OCI-M2 (cell line): ENCODE data around the gene IQCH.
"Not testable (repeated sequence)": the region's sequence is repeated elsewhere in the genome, so short reads cannot be mapped to it uniquely, and the experiment has no call there.

Experiments used
- DNase-seq: peaks from one replicate; lab custom pipeline; 2025; ENCODE audit not compliant: unreplicated experiment; lab: John Stamatoyannopoulos, UW

The IQCH gene

GRCh38 chr15:67244971-67245478 is 9.6 kb upstream of the IQCH start:
- DNase-seq: no peak

DNA sequence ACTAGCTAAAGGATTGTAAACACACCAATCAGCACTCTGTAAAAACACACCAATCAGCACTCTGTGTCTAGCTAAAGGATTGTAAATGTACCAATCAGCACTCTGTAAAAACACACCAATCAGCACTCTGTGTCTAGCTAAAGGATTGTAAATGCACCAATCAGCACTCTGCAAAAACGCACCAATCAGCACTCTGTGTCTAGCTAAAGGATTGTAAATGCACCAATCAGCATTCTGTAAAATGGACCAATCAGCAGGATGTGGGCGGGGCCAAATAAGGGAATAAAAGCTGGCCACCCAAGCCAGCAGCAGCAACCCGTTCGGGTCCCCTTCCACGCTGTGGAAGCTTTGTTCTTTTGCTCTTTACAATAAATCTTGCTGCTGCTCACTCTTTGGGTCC is 8.0 kb upstream of the IQCH start:
- DNase-seq: not testable (repeated sequence)

DNA sequence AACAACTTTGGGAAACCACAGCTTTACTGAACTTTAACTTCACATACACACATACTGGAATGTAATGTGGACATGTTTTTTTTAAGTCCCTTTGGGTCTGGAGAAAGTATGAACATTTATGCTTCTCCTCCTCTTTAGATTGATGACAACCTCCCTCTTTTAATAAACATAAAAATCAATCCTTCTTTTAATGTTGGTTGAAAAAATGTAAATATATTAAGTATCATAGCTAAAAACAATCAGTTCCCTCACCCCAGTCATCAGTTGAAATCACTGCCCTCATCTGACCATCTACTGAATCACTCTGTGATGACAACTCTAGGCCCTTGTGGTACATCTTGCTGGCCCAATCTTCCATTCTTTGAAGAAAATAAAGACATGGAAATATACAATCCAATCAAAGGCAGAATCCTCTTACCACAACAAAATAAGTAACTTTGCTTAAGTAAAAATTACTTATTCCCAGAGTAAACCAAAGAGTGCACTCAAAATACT is 6.5 kb upstream of the IQCH start:
- no peak for DNase-seq

DNA sequence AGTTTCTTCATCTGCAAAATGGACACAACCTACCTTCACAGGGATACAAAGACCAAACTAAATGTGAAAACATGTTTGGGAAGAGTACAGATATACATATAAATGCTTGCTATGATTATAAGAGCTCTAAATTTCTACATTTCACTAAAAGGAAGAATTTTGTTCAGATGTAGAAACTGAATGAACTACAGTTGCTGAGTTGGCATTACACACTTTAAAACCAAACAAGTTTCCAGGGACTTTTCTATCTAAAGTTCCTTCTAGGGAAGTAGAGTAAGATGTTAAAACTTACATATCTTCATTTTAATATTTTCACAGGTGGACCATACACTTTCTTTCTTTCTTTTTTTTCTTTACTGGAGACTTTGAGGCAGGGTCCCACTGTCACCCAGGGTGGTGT is 4.8 kb upstream of the IQCH start:
- no peak for DNase-seq

DNA sequence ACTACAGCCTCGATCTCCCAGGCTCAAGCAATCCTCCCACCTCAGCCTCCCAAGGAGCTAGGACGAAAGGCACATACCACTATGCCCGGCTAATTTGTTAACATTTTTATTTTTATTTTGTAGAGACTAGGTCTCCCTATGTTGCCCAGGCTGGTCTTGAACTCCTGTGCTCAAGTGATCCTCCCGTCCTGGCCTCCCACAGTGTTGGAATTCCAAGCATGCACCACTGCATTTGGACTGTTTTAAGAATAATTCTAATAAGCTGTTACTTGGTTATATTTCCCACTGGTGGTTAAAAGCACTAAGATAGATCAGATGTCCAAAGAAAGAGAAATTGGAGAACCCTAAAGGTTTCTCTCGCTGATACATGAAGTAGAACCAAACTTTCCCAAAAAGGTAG is 3.3 kb upstream of the IQCH start:
- no peak for DNase-seq

DNA sequence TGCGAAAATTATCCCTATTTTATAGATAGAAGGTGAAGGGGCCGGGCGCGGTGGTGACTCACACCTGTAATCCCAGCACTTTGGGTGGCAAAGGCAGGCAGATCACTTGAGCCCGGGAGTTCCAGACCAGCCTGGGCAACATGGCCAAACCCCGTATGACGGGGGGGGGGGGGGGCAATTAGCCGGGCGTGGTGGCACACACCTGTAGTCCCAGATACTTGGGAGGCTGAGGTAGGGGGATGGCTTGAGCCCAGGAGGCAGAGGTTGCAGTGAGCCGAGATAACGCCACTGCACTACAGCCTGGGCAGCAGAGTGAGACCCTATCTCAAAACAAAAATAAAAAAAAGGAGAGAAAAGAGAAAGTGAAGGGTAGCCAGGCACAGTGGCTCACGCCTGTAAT is 1.5 kb upstream of the IQCH start:
- no peak for DNase-seq

- no peak for DNase-seq
Measured at GRCh38 chr15:67253549-67254237, 893 bp upstream of the IQCH start.

DNA sequence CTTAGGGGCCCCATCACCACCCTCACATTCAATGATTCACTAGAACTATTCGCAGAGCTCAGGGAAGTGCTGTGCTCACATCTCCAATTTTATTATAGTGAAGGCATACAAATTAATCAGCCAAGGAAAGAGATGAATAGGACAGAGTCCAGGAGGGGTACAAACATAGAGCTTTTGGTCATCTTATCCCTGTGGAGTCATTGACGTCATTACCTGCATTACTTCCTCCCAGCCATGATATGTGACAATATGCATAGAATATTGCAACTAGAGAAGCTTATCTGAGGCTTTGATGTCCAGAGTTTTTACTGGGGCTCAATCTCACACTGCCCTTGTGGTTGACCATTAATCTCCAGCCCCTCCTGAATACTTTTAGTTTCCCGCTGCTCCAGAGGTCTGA is 1.5 kb downstream of the IQCH start:
- no peak for DNase-seq

DNA sequence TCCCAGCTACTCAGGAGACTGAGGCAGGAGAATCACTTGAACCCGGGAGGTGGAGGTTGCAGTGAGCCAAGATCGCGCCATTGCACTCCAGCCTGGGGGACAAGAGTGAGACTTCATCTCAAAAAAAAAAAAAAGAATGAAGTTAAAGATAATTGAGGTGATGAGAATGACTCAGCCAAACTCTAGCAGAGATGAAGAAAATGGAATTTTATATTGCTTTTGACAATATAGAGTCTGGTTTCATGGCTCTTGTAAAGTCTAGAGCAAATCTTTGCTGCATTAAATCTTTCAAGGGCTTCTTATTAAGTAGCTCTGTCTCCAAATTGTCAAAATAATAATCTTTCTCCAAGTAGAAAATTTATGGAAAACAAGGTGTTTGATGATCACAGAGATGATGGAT is 3.8 kb downstream of the IQCH start:
- DNase-seq: not testable (repeated sequence)

- no peak for DNase-seq
Measured at GRCh38 chr15:67259379-67259778, 4.8 kb downstream of the IQCH start.

GRCh38 chr15:67259806-67260205 is 5.2 kb downstream of the IQCH start:
- no peak for DNase-seq

DNA sequence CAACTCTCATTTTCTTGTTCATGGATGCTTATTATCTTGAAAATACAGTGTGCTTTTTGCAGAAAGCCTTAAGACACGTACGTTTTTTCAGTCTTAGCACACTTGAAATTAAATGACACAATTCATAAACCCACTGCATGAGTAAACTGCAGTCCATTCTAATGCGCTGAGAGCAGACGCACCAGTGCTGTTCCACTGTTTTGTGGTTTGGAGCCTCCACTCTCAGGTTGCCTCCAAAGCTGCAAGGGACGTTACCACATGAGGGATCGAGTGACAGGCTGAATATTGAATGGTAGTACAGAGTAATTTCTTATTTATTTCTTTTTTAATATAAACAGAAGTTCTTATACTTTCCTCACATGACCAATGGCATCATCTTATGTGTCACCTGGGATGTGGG is 12.3 kb downstream of the IQCH start:
- DNase-seq: no peak

DNA sequence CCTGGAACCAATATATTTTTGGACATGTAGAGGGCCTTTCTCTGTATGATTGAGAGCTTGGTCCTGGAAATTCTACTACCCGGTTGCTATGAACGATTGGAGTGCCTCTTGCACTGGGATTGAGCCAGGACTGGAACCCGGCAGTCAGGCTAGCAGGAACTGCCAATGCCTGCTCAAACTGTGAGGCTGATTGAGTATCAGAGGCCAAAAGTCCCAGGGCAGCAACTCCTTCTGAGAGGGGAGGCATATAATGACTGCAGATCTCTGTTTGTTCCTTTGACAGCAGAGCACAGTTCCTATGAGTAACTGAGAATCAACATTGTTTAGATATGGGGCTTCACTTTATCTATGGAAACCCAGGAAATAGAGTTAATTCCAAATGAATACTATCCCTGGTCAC is 12.9 kb downstream of the IQCH start:
- DNase-seq: no peak

- DNase-seq: no peak
Measured at GRCh38 chr15:67267951-67268941, 13.7 kb downstream of the IQCH start.

DNA sequence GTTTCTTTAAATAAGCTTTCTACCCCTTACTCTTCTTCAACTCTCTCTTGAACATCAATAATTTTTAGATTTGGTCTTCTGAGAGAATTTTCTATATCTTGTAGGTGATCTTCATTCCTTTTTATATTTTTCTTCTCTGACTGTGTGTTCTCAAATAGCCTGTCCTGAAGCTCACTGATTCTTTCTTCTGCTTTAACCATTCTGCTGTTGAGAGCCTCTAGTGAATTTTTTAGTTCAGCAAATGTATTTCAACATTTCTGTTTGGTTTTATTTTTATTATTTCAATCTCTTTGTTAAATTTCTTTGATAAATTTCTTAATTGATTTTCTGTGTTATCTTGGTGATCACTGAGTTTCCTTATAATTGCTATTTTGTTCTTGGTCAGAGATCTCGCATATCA is 19.6 kb downstream of the IQCH start:
- no peak for DNase-seq

- DNase-seq: no peak
Measured at GRCh38 chr15:67276666-67277065, 22.1 kb downstream of the IQCH start.

DNA sequence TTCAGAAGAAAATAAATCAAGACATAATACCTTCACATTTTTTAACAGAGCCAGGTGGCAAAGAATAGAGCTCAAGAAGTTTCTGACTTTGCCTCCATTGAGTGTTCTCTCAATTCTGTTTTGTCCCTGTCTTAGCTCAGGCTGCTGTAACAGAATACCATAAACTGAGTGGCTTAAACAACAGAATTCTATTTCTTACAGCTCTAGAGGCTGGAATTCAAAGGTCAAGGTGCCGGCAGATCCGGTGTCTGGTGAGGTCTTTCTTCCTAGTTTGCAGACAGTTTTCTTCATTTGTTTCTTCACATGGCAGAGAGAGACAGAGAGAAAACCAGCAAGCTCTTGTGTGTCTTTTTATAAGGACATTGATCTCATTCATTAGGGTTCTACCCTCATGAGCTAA is 25.6 kb downstream of the IQCH start:
- no peak for DNase-seq

GRCh38 chr15:67281714-67282113 is 27.1 kb downstream of the IQCH start:
- DNase-seq: no peak

- DNase-seq: not testable (repeated sequence)
Measured at GRCh38 chr15:67285625-67286024, 31.0 kb downstream of the IQCH start.

DNA sequence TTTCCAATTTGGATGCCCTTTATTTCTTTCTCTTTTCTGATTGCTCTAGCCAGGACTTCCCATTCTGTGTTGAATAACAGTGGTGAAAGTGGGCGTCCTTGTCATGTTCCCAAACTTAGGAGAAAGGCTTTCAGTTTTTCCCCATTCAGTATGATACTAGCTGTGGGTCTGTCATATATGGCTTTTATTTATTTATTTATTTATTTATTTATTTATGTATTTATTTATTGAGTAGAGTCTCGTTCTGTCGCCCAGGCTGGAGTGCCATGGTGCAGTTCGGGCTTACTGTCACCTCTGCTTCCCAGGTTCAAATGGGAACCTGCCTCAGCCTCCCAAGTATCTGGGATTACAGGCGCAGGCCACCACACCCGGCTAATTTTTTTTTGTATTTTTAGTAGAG is 31.8 kb downstream of the IQCH start:
- DNase-seq: not testable (repeated sequence)

DNA sequence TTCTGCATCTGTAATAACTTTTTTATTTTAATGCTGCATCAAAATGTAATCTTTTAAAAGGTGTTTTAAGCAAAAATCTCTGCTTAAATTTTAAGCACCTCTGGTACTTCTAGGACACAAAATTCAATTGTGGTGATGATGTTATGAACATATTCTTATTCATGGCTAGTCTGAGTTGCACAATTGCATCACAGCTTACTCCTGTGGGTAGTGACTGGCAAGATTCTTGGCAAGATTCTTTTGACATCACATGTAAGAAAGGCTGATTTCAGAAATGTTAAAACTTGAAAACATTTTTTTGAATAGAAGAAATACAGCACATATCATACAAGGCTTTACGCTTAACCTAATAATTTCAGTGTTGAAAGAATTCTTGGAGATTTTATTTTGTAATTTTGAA is 35.7 kb downstream of the IQCH start:
- DNase-seq: no peak

DNA sequence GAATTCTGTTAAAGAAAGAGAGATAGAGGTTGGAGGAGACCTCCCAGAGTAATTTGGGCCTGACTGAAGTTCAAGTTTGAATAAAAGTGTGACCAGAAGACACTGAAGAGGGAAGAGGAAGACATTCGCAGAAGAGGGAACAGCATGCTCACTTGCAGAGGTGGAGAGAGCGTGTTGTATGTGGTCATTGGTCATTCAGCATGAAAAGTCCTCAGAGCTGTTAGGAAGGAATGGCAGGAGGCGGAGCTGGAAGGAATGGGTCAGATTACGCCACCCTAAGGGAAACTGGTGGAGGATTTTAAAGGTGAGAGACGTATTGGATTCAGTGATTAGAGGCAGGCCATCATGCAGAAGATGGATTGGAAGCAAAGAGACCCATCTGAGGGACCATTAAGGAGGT is 41.6 kb downstream of the IQCH start:
- DNase-seq: no peak
